ENCODE measurements around the gene CPNE8.

- no peak for TF ChIP-seq CTCF (IDR thresholded peaks at IDR 0.05)
- no peak for TF ChIP-seq POLR2A (IDR thresholded peaks at IDR 0.05)
These were observed 21.7 kb downstream of the CPNE8 start for GRCh38 chr12:38883629-38884134.

Data from body of pancreas (tissue), 4 donors.